H1 (cell line): ENCODE measurements around the gene SLC13A5. TPM values are rescaled to one million over a fixed set of nuclear protein-coding genes. Genes with fewer than 3 reads are reported as not detected.

Source experiments
- GABPA ChIP-seq: IDR thresholded peaks from 2 replicates; pipeline ENCODE4 v1.6.1; 2011; ENCODE audit warnings: mild to moderate bottlenecking, low read length, moderate library complexity, borderline replicate concordance; ENCODE audit not compliant: insufficient read depth
- HDAC6 ChIP-seq: IDR thresholded peaks from one replicate; pipeline ENCODE4 v1.7.1; 2012; ENCODE audit warnings: low read depth, mild to moderate bottlenecking, inconsistent platforms, low read length, moderate library complexity
- KDM4A ChIP-seq: IDR thresholded peaks from one replicate; pipeline ENCODE4 v1.7.1; 2012; ENCODE audit warnings: low read depth, mild to moderate bottlenecking, moderate library complexity, low read length, inconsistent platforms; ENCODE audit not compliant: severe bottlenecking
- SP1 ChIP-seq: IDR thresholded peaks from 2 replicates; pipeline ENCODE4 v1.6.1; 2011; ENCODE audit warnings: low read depth, low read length
- USF2 ChIP-seq: IDR thresholded peaks from 2 replicates; pipeline ENCODE4 v1.6.1; 2011; ENCODE audit warnings: low read length, improper control_type of control experiment
- polyA plus RNA-seq, 7 experiments: library from polyadenylated mRNA; depleted of rRNA in 3 of 7; stranded (reverse) in 5 of 7; unstranded in 2 of 7; fragments of >200 nt in 5 of 7; fragments of 200-250 nt in 2 of 7; gene quantifications; 1 replicate in 5 of 7; 2 replicates in 1 of 7; 4 replicates in 1 of 7; pipeline versions ENCODE4 v1.2.1 to v1.2.3, GENCODE V29; 2011 to 2013; ENCODE audit warnings: missing spikeins in 2 of 7, mixed read lengths in 2 of 7
- total RNA-seq: library from RNA; stranded (reverse); fragmentation: NEBNext Ultra II Directional; extraction: Animal tissue kit (Norgen Biotek cat#: 25700); gene quantifications from 2 replicates; pipeline ENCODE4 v1.2.1, GENCODE V29; 2021
- TF ChIP-seq, protein P1 (sequence below): IDR thresholded peaks from 2 replicates; pipeline ENCODE4 v1.6.1; 2012; ENCODE audit warnings: low read length, inconsistent platforms

The SLC13A5 gene
- total and polyA plus RNA-seq, 2 of the 8 experiments (the other 6 are each of a cell fraction or from before 2014, with no cell fraction given): 2.1 to 2.6 TPM

- TF ChIP-seq KDM4A (no peak), GABPA (no peak), HDAC6 (no peak), SP1 (no peak), USF2 (no peak)
- TF ChIP-seq, protein P1, sequence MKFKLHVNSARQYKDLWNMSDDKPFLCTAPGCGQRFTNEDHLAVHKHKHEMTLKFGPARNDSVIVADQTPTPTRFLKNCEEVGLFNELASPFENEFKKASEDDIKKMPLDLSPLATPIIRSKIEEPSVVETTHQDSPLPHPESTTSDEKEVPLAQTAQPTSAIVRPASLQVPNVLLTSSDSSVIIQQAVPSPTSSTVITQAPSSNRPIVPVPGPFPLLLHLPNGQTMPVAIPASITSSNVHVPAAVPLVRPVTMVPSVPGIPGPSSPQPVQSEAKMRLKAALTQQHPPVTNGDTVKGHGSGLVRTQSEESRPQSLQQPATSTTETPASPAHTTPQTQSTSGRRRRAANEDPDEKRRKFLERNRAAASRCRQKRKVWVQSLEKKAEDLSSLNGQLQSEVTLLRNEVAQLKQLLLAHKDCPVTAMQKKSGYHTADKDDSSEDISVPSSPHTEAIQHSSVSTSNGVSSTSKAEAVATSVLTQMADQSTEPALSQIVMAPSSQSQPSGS: no peak
Measured at GRCh38 chr17:6708357-6708961, 4.7 kb downstream of the SLC13A5 start (continued).
